ENCODE measurements around the gene PRR5L. TPM values are rescaled to one million over a fixed set of nuclear protein-coding genes. Genes with fewer than 3 reads are reported as not detected.

PRR5L gene
- polyA plus RNA-seq, 1 of the 3 experiments (the other 2 are of a cell fraction): 0.46 TPM

DNA sequence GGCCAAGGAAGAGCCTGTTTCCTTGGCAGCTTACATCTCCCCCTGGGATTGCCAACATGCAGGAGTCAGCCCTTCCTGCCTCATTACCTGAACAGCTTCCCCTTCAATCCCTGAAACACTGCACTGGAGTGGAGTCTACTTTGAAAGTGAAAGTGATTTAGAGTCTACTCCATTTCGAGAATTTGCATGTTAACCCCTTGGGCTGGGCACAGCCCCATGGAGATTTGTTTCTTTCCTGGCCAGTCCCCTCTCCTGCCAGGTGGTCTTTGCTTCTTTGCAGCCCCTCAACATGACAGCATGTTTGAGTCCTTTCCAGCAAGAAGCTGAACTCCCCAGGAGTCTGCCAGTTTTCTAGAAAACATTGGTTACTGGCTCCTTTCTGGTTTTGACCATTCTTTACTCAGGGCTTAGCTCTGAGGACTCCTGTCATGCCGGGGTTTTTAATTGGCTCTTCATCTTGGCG lies 154.1 kb downstream of the PRR5L start:
- Histone ChIP-seq H3K4me3 (ENCODE audit: low read depth in 2 of 2, low read length in 1 of 2) (0 out of 4 replicates have a peak overlapping the region, but pooled peaks of 1 of the 2 experiments have one; percentile 3), H3F3A (replicated peaks; ENCODE audit: insufficient read depth) (no peaks in the 10 kb centered on the region), H3K9me3 (no peaks in the 10 kb centered on the region), H3K4me1 (ENCODE audit: control insufficient read depth in 1 of 2, insufficient read depth in 2 of 2, low read depth in 1 of 2, low read length in 1 of 2) (peaks cover 4 to 22% of the 10 kb centered on the region in 2 experiments), H3K27me3 (ENCODE audit: insufficient read depth) (no peaks in the 10 kb centered on the region), H3K79me2 (ENCODE audit: insufficient read depth) (no peaks in the 10 kb centered on the region), H3K9ac (no peak overlapping the region), H4K20me1 (ENCODE audit: insufficient read depth) (no peaks in the 10 kb centered on the region), H3K27ac (ENCODE audit: low read depth in 2 of 2, low read length in 1 of 2) (no peak overlapping the region), H3K9me2 (no peaks in the 10 kb centered on the region), H3K36me3 (replicated peaks in 1 of 2; ENCODE audit: control insufficient read depth in 1 of 2, insufficient read depth in 2 of 2, low read length in 1 of 2) (no peaks in the 10 kb centered on the region), H3K4me2 (peak overlapping the region; percentile 41), H2AFZ (ENCODE audit: low read depth) (no peak overlapping the region; the same call in 1 of the 2 replicates)
- WGBS (ENCODE audit: low lambda C conversion rate): 85% methylated on average over 3 of the region's 3 CpGs
- ChIA-PET CTCF (interaction anchor here (1.0 to 1.6 kb wide), 4 partner anchors 10 to 628 kb away, joined by 3 to 4 read pairs (median 4); no protein-coding TSS in a partner anchor), POLR2A (no interaction called here)
- DNase-seq: no peak
- TF ChIP-seq NFIC (IDR thresholded peaks at IDR 0.05; ENCODE audit: borderline replicate concordance) (no peak), SMC3 (IDR thresholded peaks at IDR 0.05; ENCODE audit: low read depth, low read length) (no peak), IRF3 (IDR thresholded peaks at IDR 0.05; ENCODE audit: low read depth, low read length) (no peak), YY1 (IDR thresholded peaks at IDR 0.05; ENCODE audit: low read depth) (no peak), NRF1 (IDR thresholded peaks at IDR 0.05; ENCODE audit: low read depth, low read length) (no peak), RAD21 (IDR thresholded peaks at IDR 0.05; ENCODE audit: low read length) (no peak), CHD2 (IDR thresholded peaks at IDR 0.05; ENCODE audit: low read length, partially characterized antibody) (no peak), GATA2 (CRISPR knock-in tag; IDR thresholded peaks at IDR 0.05) (no peak), SIN3A (IDR thresholded peaks at IDR 0.05; ENCODE audit: borderline replicate concordance, low read depth, low read length) (no peak), JUND (IDR thresholded peaks at IDR 0.05) (no peak), ELF1 (IDR thresholded peaks at IDR 0.05) (no peak), MXI1 (IDR thresholded peaks at IDR 0.05; ENCODE audit: low read depth, low read length) (no peak), USF1 (IDR thresholded peaks at IDR 0.05; ENCODE audit: borderline replicate concordance, low read depth) (no peak), TCF12 (IDR thresholded peaks at IDR 0.05) (no peak), TAF1 (IDR thresholded peaks at IDR 0.05; ENCODE audit: borderline replicate concordance, low read depth, low read length) (no peak)
- TF ChIP-seq, protein P1, sequence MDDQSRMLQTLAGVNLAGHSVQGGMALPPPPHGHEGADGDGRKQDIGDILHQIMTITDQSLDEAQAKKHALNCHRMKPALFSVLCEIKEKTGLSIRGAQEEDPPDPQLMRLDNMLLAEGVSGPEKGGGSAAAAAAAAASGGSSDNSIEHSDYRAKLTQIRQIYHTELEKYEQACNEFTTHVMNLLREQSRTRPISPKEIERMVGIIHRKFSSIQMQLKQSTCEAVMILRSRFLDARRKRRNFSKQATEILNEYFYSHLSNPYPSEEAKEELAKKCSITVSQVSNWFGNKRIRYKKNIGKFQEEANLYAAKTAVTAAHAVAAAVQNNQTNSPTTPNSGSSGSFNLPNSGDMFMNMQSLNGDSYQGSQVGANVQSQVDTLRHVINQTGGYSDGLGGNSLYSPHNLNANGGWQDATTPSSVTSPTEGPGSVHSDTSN (IDR thresholded peaks at IDR 0.05): no peak

GRCh38 chr11:36451045-36451444 lies 155.0 kb downstream of the PRR5L start:
- H3K27me3 ChIP-seq (ENCODE audit: insufficient read depth): no peaks in the 10 kb centered on the region
- H3K9me3 ChIP-seq: no peaks in the 10 kb centered on the region
- H3K36me3 ChIP-seq (replicated peaks in 1 of 2; ENCODE audit: control insufficient read depth in 1 of 2, insufficient read depth in 2 of 2, low read length in 1 of 2): no peaks in the 10 kb centered on the region
- no peak overlapping the region for H3K9ac ChIP-seq
- peaks cover 4% of the 10 kb centered on the region for H3F3A ChIP-seq (replicated peaks; ENCODE audit: insufficient read depth)
- peaks cover 6 to 31% of the 10 kb centered on the region in 2 experiments for H3K4me1 ChIP-seq (ENCODE audit: control insufficient read depth in 1 of 2, insufficient read depth in 2 of 2, low read depth in 1 of 2, low read length in 1 of 2)
- no peaks in the 10 kb centered on the region for H3K9me2 ChIP-seq
- TF ChIP-seq RAD21 (IDR thresholded peaks at IDR 0.05; ENCODE audit: low read length): no peak
- TF ChIP-seq FOXM1 (IDR thresholded peaks at IDR 0.05; ENCODE audit: low read depth): no peak
- no peak for TF ChIP-seq POLR2AphosphoS5 (IDR thresholded peaks at IDR 0.05; ENCODE audit: low read depth, low read length)
- TF ChIP-seq ELF1 (IDR thresholded peaks at IDR 0.05): no peak
- TF ChIP-seq USF2 (IDR thresholded peaks at IDR 0.05; ENCODE audit: borderline replicate concordance, low read depth, low read length): no peak
- TF ChIP-seq MAX (IDR thresholded peaks at IDR 0.05; ENCODE audit: low read depth): no peak
- no peak for TF ChIP-seq RCOR1 (IDR thresholded peaks at IDR 0.05; ENCODE audit: low read length)
- TF ChIP-seq JUND (IDR thresholded peaks at IDR 0.05): no peak
- TF ChIP-seq TAF1 (IDR thresholded peaks at IDR 0.05; ENCODE audit: borderline replicate concordance, low read depth, low read length): no peak
- no peak for TF ChIP-seq SIN3A (IDR thresholded peaks at IDR 0.05; ENCODE audit: borderline replicate concordance, low read depth, low read length)
- no peak for TF ChIP-seq NFIC (IDR thresholded peaks at IDR 0.05; ENCODE audit: borderline replicate concordance)
- TF ChIP-seq, protein P2, sequence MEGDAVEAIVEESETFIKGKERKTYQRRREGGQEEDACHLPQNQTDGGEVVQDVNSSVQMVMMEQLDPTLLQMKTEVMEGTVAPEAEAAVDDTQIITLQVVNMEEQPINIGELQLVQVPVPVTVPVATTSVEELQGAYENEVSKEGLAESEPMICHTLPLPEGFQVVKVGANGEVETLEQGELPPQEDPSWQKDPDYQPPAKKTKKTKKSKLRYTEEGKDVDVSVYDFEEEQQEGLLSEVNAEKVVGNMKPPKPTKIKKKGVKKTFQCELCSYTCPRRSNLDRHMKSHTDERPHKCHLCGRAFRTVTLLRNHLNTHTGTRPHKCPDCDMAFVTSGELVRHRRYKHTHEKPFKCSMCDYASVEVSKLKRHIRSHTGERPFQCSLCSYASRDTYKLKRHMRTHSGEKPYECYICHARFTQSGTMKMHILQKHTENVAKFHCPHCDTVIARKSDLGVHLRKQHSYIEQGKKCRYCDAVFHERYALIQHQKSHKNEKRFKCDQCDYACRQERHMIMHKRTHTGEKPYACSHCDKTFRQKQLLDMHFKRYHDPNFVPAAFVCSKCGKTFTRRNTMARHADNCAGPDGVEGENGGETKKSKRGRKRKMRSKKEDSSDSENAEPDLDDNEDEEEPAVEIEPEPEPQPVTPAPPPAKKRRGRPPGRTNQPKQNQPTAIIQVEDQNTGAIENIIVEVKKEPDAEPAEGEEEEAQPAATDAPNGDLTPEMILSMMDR (IDR thresholded peaks at IDR 0.05): no peak
- TF ChIP-seq YY1 (IDR thresholded peaks at IDR 0.05; ENCODE audit: low read depth): no peak
- TF ChIP-seq NRF1 (IDR thresholded peaks at IDR 0.05; ENCODE audit: low read depth, low read length): no peak
- TF ChIP-seq MEF2A (IDR thresholded peaks at IDR 0.05; ENCODE audit: borderline replicate concordance, low read depth): no peak
- no peak for DNase-seq
- WGBS (ENCODE audit: low lambda C conversion rate): 97% methylated on average over 5 of the region's 6 CpGs
- H4K20me1 ChIP-seq (ENCODE audit: insufficient read depth): no peaks in the 10 kb centered on the region
- no peak overlapping the region for H3K4me3 ChIP-seq (ENCODE audit: low read depth in 2 of 2, low read length in 1 of 2)
- ChIA-PET POLR2A (no interaction called here), CTCF (no interaction called here)
- H2AFZ ChIP-seq (ENCODE audit: low read depth): no peak overlapping the region
- H3K27ac ChIP-seq (ENCODE audit: low read depth in 2 of 2, low read length in 1 of 2): no peak overlapping the region
- no peaks in the 10 kb centered on the region for H3K79me2 ChIP-seq (ENCODE audit: insufficient read depth)
- no peak overlapping the region for H3K4me2 ChIP-seq

Measured in SK-N-SH (cell line).